Measurements from ENCODE around the gene ELMO2. TPM values are rescaled to one million over a fixed set of nuclear protein-coding genes. Genes with fewer than 3 reads are reported as not detected.

The ELMO2 gene
- total and polyA plus RNA-seq, 2 of the 4 experiments (the other 2 are of a cell fraction): 29.2 to 52.7 TPM

GRCh38 chr20:46388937-46389336, 17.5 kb downstream of the ELMO2 start:
- no peak overlapping the region for H4K8ac ChIP-seq (ENCODE audit: low read depth in 2 of 2, low read length in 2 of 2)
- no peak for DNase-seq
- H2BK5ac ChIP-seq (ENCODE audit: low read depth, low read length, poor library complexity, severe bottlenecking): no peak overlapping the region
- 0 out of 2 replicates have a peak, but pooled peaks cover under 1% of the 10 kb centered on the region for H3K9me1 ChIP-seq (ENCODE audit: insufficient read depth, low read length)
- no peaks in the 10 kb centered on the region for H3K9me3 ChIP-seq (ENCODE audit: control insufficient read depth, insufficient read depth, low read length)
- H2BK20ac ChIP-seq (ENCODE audit: low read depth, low read length): no peak overlapping the region
- H3K23ac ChIP-seq (ENCODE audit: low read depth, low read length): no peak overlapping the region
- no peaks in the 10 kb centered on the region for H4K20me1 ChIP-seq (ENCODE audit: insufficient read depth, low read length)
- no peak overlapping the region for H4K91ac ChIP-seq (ENCODE audit: insufficient read depth, low read depth, low read length)
- no peak overlapping the region for H2AK9ac ChIP-seq (replicated peaks; ENCODE audit: low read depth, low read length, poor library complexity)
- CTCF ChIA-PET: interaction anchor here (0.6 kb wide), 1 partner anchor 284 kb away, joined by 3 read pairs; no protein-coding TSS in a partner anchor
- no peak overlapping the region for H4K5ac ChIP-seq (ENCODE audit: low read depth, low read length)
- H3K4me3 ChIP-seq (ENCODE audit: insufficient read depth, low read depth, low read length): no peak overlapping the region
- BruUV-seq (replicated peaks): no TSS peak
- dilution Hi-C loops (cut with HindIII; ENCODE audit: low sequenced_read_pairs, unreplicated experiment) (no loop called here), intact Hi-C loops (cut with micrococcal nuclease) (no loop called here), in situ Hi-C loops (cut with MboI; ENCODE audit: low sequenced_read_pairs) (no loop called here)
- no peak for ATAC-seq (ENCODE audit: low read depth)
- H3K18ac ChIP-seq (ENCODE audit: low read depth, low read length): no peak overlapping the region
- no peak overlapping the region for H3K27ac ChIP-seq (ENCODE audit: insufficient read depth, low read length)
- H2BK120ac ChIP-seq (ENCODE audit: low read depth, low read length): no peak overlapping the region
- no peak overlapping the region for H2AFZ ChIP-seq (replicated peaks; ENCODE audit: low read length, poor library complexity)
- H3K4me2 ChIP-seq (ENCODE audit: low read depth, low read length): no peak overlapping the region
- TF ChIP-seq POLR2A (IDR thresholded peaks at IDR 0.05; ENCODE audit: low read depth, low read length): no peak
- H3K27me3 ChIP-seq (ENCODE audit: control insufficient read depth, insufficient read depth, low read length): no peaks in the 10 kb centered on the region
- H3K36me3 ChIP-seq (ENCODE audit: control insufficient read depth, insufficient read depth, low read length): peaks cover 64% of the 10 kb centered on the region
- H3K79me1 ChIP-seq (ENCODE audit: low read depth in 1 of 2, low read length in 2 of 2): peaks cover 4 to 6% of the 10 kb centered on the region in 2 experiments
- WGBS, 2 experiments (ENCODE audit: extremely low coverage in 2 of 2, insufficient read length in 1 of 2): 100% methylated on average over 3 of the region's 10 CpGs; no CpG with 5 or more reads in 1 of the 2 experiments
- H3K4ac ChIP-seq (ENCODE audit: low read depth, low read length): no peak overlapping the region
- H3K56ac ChIP-seq (ENCODE audit: extremely low read depth, insufficient read depth, low read length): no peak overlapping the region
- no peak overlapping the region for H3K14ac ChIP-seq (replicated peaks; ENCODE audit: low read depth, low read length)
- POLR2A ChIA-PET (ENCODE audit: unreplicated experiment): no interaction called here
- H3K9ac ChIP-seq (ENCODE audit: low read depth, low read length): no peak overlapping the region
- H2AK5ac ChIP-seq (ENCODE audit: low read depth, low read length): no peak overlapping the region
- H2BK15ac ChIP-seq (ENCODE audit: low read depth, low read length): no peak overlapping the region
- H3K4me1 ChIP-seq (ENCODE audit: control insufficient read depth, insufficient read depth, low read length): no peaks in the 10 kb centered on the region
